Panc1 (cell line): ENCODE measurements around the gene FBXO40. TPM values are rescaled to one million over a fixed set of nuclear protein-coding genes. Genes with fewer than 3 reads are reported as not detected.
A peak's percentile ranks its signal among the peaks of the same experiment; 100 is the strongest.

ENCODE experiments used
- ATAC-seq: fragments of 200-7000 bp; cut with Tn5 transposase; 2 replicates; pipeline ENCODE4 v1.9.1; 2020; ENCODE audit warnings: mild to moderate bottlenecking, moderate library complexity
- BruUV-seq: library from RNA; stranded (reverse); fragments of 400-500 nt; replicated peaks from 2 replicates; lab custom pipeline; 2021; lab: Mats Ljungman, UMichigan
- CTCF ChIA-PET: fragments of 300-600 bp; sonication (Branson Sonifier 250); formaldehyde crosslinking; loops from one replicate; lab custom pipeline; 2022; ENCODE audit warnings: antibody characterized with exemption; lab: Charles Lee
- POLR2A ChIA-PET: fragments of 300-600 bp; sonication (Branson Sonifier 250); formaldehyde crosslinking; loops from one replicate; lab custom pipeline; 2022; ENCODE audit warnings: antibody characterized with exemption; lab: Charles Lee
- DNase-seq: peaks from one replicate; pipeline ENCODE4 v3.0.0-alpha.2; 2010; ENCODE audit warnings: low read depth, low spot score
- H3K27ac ChIP-seq: 2 replicates; pipeline ENCODE4 v1.5.1; 2011; ENCODE audit warnings: mild to moderate bottlenecking, low read length, inconsistent platforms
- H3K27me3 ChIP-seq: fragments of 200-500 bp; sonication (Bioruptor generic); 2 replicates; pipeline ENCODE4 v1.6.0; 2014; ENCODE audit warnings: low read length, inconsistent platforms; ENCODE audit not compliant: control insufficient read depth, insufficient read depth
- H3K36me3 ChIP-seq: fragments of 200-500 bp; sonication (Bioruptor generic); 2 replicates; pipeline ENCODE4 v1.5.1; 2014; ENCODE audit warnings: inconsistent platforms, mild to moderate bottlenecking, low read length, moderate library complexity; ENCODE audit not compliant: control insufficient read depth, insufficient read depth
- H3K4me1 ChIP-seq: 2 replicates; pipeline ENCODE4 v1.5.1; 2011; ENCODE audit warnings: inconsistent platforms, mild to moderate bottlenecking, low read length, moderate library complexity; ENCODE audit not compliant: control insufficient read depth, insufficient read depth
- H3K4me3 ChIP-seq, 2 experiments: 2 replicates each; pipeline ENCODE4 v1.5.1; 2011 to 2012; ENCODE audit warnings: low read depth in 2 of 2, low read length in 2 of 2, mild to moderate bottlenecking in 2 of 2, inconsistent platforms in 1 of 2, moderate library complexity in 1 of 2
- H3K9me3 ChIP-seq: fragments of 200-500 bp; sonication (Bioruptor generic); 2 replicates; pipeline ENCODE4 v1.5.1; 2014; ENCODE audit warnings: low read depth, mild to moderate bottlenecking, inconsistent platforms, low read length, moderate library complexity; ENCODE audit not compliant: control insufficient read depth, insufficient read depth
- CTCF ChIP-seq: fragments of 450-650 bp; IDR thresholded peaks from 2 replicates; pipeline ENCODE4 v1.5.1; 2017; ENCODE audit warnings: mild to moderate bottlenecking
- POLR2AphosphoS5 ChIP-seq: IDR thresholded peaks from 2 replicates; pipeline ENCODE4 v1.6.1; 2012; ENCODE audit warnings: mild to moderate bottlenecking, low read depth, low read length, moderate library complexity
- SIN3A ChIP-seq: IDR thresholded peaks from 2 replicates; pipeline ENCODE4 v1.6.1; 2012; ENCODE audit warnings: low read depth, mild to moderate bottlenecking, low read length, moderate library complexity, borderline replicate concordance; ENCODE audit not compliant: insufficient read depth
- TCF7L2 ChIP-seq: IDR thresholded peaks from 2 replicates; pipeline ENCODE4 v1.6.1; 2011; ENCODE audit warnings: mild to moderate bottlenecking, low read depth, low read length, inconsistent platforms
- in situ Hi-C: cut with HindIII; loops from 2 replicates; pipeline ENCODE4 v1.10.0; 2016; ENCODE audit warnings: low sequenced_read_pairs, low pct_unique_long_range_greater_than_20kb
- intact Hi-C: fragments of 100-400 bp; cut with micrococcal nuclease; formaldehyde crosslinking; loops from one replicate; pipeline ENCODE4 v1.10.0; 2022; ENCODE audit not compliant: unreplicated experiment
- total RNA-seq: library from RNA; stranded (reverse); gene quantifications from one replicate; pipeline ENCODE4 v1.2.1, GENCODE V29; 2021; ENCODE audit not compliant: unreplicated experiment
- TF ChIP-seq, protein P1 (sequence below), 2 experiments: IDR thresholded peaks; 2 replicates each; pipeline ENCODE4 v1.6.1; 2011 to 2012; ENCODE audit warnings: low read depth in 2 of 2, control low read depth in 1 of 2, low read length in 1 of 2, mild to moderate bottlenecking in 1 of 2, moderate library complexity in 1 of 2; ENCODE audit not compliant: insufficient read depth in 1 of 2

Gene FBXO40
- total RNA-seq, 1 experiment from 2014 or later, result not detected

GRCh38 chr3:121545574-121546455 is 47.4 kb upstream of the FBXO40 start, which contains the start of gene POLQ:
Gene POLQ, minus strand, starts transcription at chr3:121545988. Its CDS starts 111 bp downstream, at chr3:121545877.
- DNase-seq (peak; percentile 68), ATAC-seq (peak; percentile 99)
- Histone ChIP-seq H3K4me1 (peaks cover 4% of the 10 kb centered on the region; the same call in 1 of the 2 replicates), H3K27me3 (no peaks in the 10 kb centered on the region), H3K9me3 (no peaks in the 10 kb centered on the region), H3K36me3 (no peaks in the 10 kb centered on the region; the same call in 1 of the 2 replicates), H3K4me3 (peak within 1 kb of the TSS; percentile 71 to 72), H3K27ac (peak within 1 kb of the TSS; percentile 90)
- no peak for TF ChIP-seq CTCF
- TF ChIP-seq POLR2AphosphoS5, result peak; percentile 93
- TF ChIP-seq, protein P1, sequence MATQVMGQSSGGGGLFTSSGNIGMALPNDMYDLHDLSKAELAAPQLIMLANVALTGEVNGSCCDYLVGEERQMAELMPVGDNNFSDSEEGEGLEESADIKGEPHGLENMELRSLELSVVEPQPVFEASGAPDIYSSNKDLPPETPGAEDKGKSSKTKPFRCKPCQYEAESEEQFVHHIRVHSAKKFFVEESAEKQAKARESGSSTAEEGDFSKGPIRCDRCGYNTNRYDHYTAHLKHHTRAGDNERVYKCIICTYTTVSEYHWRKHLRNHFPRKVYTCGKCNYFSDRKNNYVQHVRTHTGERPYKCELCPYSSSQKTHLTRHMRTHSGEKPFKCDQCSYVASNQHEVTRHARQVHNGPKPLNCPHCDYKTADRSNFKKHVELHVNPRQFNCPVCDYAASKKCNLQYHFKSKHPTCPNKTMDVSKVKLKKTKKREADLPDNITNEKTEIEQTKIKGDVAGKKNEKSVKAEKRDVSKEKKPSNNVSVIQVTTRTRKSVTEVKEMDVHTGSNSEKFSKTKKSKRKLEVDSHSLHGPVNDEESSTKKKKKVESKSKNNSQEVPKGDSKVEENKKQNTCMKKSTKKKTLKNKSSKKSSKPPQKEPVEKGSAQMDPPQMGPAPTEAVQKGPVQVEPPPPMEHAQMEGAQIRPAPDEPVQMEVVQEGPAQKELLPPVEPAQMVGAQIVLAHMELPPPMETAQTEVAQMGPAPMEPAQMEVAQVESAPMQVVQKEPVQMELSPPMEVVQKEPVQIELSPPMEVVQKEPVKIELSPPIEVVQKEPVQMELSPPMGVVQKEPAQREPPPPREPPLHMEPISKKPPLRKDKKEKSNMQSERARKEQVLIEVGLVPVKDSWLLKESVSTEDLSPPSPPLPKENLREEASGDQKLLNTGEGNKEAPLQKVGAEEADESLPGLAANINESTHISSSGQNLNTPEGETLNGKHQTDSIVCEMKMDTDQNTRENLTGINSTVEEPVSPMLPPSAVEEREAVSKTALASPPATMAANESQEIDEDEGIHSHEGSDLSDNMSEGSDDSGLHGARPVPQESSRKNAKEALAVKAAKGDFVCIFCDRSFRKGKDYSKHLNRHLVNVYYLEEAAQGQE (IDR thresholded peaks at IDR 0.05; ENCODE audit: insufficient read depth in 1 of 2, low read depth in 2 of 2, low read length in 1 of 2), result no peak
- TF ChIP-seq SIN3A, result peak; percentile 100
- 0 out of 2 replicates have a peak, but pooled peaks have one; percentile 17 for TF ChIP-seq TCF7L2
- no TSS peak for BruUV-seq
- ChIA-PET POLR2A (interaction anchor here (0.7 to 0.9 kb wide), 2 partner anchors 181 to 204 kb away, joined by 3 to 6 read pairs; partner anchors contain the start of gene GOLGB1), CTCF (interaction anchor here (1.3 kb wide), 1 partner anchor 103 kb away, joined by 6 read pairs; no protein-coding TSS in a partner anchor)
- in situ Hi-C loops (no loop called here), intact Hi-C loops (loop anchor here (5.0 to 10.0 kb wide), 6 partner anchors 201 to 819 kb away; partner anchors contain the start of gene GOLGB1)

DNA sequence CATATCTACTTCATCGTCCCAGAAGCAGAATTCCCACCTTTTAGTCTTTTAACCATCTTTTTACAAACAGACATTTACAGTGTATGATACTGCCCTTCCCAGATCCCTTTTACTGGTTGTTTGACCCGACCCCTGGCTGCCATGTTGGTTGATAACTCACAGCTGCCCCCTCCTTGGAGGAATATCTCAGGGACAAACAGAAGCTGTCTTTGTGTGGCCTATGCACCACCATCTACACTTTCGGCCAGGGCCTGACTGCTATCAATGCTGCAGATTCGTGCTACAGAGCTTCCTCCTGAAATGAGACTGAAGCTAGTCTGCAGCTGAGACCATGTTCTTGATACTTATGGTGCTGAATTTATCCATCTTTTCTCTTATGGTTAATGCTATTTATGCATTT is 40.8 kb upstream of the FBXO40 start:
- H3K27ac ChIP-seq, result peak overlapping the region; percentile 0; the same call in 1 of the 2 replicates
- H3K9me3 ChIP-seq, result no peaks in the 10 kb centered on the region
- H3K27me3 ChIP-seq, result no peaks in the 10 kb centered on the region
- H3K4me1 ChIP-seq, result no peaks in the 10 kb centered on the region
- peak overlapping the region; percentile 30 to 56 for H3K4me3 ChIP-seq
- CTCF ChIA-PET, result interaction anchor here (0.6 kb wide), 1 partner anchor 1142 kb away, joined by 5 read pairs; no protein-coding TSS in a partner anchor
- ATAC-seq (peak; percentile 84), DNase-seq (no peak)
- in situ Hi-C loops (no loop called here), intact Hi-C loops (no loop called here)
- no TSS peak for BruUV-seq
- H3K36me3 ChIP-seq, result no peaks in the 10 kb centered on the region
- POLR2A ChIA-PET, result no interaction called here
- TF ChIP-seq, protein P1 (IDR thresholded peaks at IDR 0.05; ENCODE audit: insufficient read depth in 1 of 2, low read depth in 2 of 2, low read length in 1 of 2), result no peak
- TF ChIP-seq CTCF, result no peak
- no peak for TF ChIP-seq POLR2AphosphoS5
- no peak for TF ChIP-seq SIN3A
- no peak for TF ChIP-seq TCF7L2
